GM15510 (cell line): Measurements from ENCODE around the gene WDR45B.

Experiments
- POLR2A ChIP-seq: IDR thresholded peaks from 3 replicates; pipeline ENCODE4 v1.6.1; 2011; ENCODE audit warnings: borderline replicate concordance; ENCODE audit not compliant: insufficient read length; ENCODE audit errors: extremely low read depth

The WDR45B gene

DNA sequence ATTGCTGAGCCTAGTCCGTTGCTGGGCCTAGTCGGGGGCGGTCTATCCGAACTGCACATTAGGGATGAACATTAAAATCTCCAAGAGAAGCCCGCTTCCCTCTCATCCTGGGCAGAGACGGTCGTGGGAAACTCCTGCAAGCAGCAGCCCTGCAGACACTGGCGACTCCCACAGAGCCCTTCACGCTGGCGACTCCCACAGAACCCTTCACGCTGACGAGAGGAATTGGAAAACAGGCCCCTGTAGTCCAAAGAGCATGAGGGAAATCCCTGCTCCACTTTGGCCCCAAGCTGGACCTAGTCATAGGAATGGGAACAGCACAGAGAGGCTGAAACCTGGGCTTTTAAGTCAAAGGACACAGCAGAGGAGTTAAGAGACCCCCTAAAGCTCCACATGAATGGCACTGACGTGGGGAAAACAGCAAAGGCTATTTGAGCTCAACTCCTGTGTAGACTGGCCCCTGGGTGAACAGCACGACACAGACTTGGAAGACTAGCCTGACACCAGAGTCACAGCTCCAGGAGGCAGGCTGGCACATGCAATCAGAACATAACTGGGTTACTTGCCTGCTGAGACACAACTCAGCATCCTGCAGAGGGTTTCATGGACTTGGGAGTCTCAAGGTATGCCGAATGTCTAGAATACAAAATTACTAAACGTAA, 42.2 kb downstream of the WDR45B start:
- no peak for TF ChIP-seq POLR2A

DNA sequence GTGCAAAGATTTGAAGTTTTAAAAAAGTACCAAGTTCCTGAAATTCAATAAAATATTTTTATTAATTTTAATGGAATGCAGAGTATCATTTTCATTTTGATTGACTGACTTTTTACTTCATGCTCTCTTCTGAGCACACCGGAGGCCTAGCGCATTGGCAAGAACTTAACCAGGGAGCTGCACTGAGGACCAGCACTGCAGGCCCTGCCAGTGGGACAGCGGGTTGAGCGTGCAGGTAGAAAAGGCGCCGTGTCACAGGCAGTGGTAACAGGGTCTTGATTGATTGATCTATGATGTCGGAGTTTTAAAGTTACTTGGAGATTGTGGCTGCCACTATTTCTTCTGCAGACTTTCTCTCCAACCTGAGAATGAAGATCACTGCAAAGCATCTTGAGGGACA, 43.7 kb downstream of the WDR45B start:
- TF ChIP-seq POLR2A = no peak

DNA sequence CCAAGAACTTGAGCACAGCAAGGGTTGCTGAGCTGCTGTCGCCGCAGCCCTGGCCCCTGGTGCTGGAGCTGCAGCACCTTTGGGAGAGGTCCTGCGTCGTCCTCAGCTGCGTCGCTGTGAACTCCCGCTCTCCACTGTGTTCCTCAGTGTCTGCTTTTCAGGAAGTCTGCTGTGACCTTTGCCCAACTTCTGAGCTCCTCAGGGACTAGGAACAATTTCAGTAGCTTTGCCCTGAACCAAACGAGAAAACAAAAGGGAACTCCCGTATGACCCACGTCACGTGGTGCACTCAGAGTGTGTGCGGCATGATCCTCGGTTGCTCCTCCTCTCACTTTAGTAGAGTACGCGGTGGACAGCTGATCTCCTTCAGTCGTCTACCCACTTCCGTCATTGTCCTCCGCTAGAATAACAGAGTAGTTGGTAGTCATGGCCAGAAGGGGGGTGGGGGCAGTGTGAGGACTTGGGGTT, 44.2 kb downstream of the WDR45B start:
- no peak for TF ChIP-seq POLR2A

DNA sequence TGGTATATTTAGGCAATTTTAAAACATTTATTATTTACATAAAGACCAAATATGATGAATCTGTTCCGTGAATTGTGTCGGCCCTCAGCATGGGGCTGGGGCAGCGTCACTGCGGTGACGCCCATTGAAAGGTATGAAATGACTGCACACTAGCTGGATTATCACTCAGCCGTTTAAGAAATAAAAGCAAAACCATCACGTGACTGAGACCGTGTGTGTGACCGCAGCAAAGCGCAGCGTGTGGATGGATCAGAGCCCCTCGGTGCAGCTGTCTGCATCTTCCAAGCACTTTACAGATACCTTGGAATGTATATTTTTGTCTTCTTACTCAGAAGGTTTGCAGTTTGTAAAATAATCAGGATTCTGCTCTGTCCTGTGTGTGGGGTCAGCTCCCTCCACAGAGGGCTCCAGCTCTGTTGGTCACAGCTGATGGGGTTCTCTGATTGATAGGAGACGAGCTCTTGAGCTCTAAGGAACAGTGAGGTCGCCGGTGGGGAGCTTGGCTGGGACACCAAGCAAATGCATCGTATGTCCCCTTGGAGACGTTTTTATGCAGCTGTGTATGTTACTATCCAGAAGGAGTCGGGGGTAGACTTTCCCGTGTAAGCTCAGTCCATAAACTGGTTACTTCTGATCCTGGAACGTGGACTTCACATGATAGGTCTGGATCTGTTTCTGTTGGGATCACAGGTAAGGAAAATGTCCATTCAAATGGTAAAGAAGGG, 45.1 kb downstream of the WDR45B start:
- no peak for TF ChIP-seq POLR2A

DNA sequence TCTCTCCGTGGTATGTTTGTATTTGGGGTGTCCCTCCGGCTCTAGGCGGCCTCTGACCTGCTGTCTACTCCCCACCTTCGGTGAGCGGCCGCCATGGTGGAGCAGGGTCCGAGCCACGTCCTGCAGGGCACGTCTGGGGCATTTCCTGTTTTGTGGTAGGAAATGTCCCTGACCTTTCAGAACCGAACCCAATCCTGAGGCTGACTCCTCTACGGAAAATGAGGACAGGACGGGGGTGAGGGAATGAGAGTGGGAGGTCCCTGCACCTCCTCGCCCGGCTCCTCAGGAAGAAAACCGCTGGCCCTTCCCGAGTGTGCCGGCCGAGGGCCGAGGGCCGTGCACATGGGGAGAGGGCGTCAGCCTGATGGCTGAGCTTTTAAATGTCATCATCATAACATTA, 45.8 kb downstream of the WDR45B start:
- no peak for TF ChIP-seq POLR2A

DNA sequence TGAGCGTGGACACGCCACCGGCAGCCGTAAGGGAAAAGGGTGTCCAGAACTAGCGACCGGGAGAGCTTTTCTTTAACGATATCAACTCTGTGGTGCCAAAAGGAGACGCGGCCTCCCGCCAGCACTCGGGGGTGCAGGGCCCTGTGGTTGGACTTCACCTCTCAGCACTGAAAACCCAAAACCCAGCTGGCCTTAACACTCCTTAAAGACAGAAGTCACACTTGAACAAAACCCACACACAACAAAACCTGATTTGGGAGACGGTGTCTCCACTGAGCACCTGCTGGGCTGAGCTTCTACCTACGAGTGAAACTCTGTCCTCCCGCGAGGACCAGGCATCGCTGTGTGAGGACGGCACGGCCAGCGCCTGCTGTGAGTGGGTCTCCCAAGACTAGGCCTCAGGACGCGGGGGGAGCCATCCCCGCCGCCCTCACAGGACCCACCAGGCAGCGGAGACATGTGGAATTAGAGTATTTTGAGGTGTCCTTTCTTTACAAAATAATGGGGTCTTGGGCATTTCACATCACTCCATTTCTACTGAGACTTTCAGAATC, 46.7 kb downstream of the WDR45B start:
- TF ChIP-seq POLR2A = no peak

DNA sequence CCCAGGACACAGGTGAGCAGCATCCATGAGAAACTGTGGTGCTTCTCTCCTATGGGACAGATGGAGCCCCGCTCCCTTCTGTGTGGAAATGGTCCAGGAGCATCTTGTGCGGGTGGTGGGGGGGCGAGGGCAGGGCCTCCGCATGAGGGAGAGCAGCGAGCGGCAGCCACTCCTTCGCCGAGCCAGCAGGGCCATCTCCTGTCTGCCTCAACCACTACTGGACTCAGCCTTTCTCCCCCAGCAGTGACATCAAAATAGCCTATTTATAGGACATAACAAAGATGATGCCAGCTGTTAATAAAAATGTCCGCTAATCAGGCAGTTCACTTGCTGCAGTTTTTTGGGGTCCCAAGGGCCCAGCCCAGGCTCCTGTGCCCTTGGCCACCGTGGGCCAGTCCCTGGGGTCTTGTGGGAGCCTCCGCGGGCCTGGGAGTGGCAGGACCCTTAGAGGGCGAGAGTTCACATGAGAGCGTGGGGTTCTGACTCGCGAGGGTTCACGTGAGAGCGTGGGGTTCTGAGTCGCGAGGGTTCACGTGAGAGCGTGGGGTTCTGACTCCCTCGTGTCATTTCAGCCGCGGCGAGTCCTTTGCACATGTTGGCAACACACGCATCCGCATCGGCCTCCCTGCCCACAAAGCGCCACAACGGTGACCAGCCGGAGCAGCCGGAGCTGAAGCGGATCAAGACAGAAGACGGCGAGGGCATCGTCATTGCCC, 47.4 kb downstream of the WDR45B start:
- no peak for TF ChIP-seq POLR2A

DNA sequence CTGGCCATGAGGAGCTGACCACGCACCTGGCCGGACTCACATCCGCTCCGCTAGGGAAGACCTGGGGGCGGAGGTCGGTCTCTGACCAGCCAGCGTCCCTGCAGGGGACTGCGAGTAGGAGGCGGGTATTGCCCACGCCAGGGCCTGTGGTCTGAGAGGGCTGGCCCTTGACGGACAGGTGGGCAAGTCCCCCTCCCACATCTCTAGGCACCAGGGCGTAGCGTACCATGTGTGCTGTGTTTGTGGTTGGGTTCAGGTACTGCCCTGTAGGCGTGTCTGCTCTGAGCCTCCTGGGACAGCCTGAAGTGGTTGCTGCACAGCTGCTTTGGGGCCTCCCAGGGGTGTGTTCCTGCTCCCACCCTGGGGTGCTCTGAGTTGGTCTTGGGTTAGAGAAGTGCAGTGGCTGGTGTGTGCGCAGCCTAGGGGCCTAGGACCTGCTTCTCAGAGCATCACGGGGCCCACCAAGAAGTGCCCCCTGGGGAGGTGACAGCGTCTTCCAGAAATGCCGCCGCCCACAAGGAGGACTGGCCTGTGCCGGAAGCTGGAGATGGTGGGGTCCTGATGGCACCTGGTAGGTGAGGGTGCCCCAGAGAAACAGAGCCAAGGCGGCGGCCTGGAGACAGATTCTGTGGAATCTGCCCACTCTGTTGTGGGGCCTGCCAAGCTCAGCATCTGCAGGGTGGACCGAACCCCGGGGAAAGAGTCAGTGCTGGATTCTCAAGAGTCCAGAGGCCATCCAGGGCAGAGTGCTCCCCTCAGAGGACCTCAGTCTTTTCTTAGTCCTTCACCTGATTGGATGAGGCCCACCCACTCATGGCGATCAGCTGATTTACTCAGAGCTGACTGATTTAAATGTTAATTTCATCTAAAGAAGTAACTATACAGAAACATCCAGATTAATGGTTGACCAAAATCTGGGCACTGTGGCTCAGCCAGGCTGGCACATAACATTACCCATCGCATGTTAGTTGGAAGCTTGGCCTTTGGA, 48.3 kb downstream of the WDR45B start:
- no peak for TF ChIP-seq POLR2A

DNA sequence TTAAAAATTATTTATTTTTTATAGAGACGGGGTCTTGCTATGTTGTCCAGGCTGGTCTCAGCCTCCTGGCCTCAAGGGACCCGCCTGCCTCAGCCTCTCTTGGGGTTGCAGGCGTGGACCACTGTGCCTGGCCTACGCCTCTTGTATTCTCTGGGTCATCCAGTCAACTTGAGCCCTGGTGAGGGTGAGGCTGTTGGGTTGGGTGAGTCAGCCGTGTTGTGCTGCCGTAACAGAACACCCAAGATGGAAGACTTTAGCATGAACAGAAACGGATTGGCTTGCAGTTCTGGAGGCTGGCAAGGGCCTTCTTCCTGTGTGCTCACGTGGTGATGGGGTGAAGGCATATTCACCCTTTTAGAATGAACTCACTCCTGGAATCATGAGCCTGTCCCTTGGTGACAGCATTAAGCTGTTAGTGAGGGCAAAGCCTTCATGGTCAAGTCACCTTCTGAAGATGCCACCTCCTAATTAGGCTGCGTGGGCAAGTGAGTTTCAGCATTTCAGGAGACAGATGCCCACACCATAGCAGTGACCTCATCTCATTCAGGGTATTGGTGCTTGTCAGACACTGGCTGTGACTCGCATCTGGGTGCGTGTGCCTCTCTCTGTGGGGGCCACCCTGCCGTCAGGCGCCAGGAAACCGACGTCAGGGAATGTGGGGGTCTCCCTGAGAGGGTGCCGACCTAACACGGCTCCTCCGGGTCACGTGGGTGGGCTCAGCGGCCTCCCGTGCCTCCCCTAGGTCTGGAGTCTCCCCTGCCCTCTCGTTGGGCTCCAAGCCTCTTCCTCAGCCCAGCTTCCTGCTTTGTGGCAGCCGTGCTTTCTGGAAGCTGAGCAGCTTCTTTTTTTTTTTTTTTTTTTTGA, 49.8 kb downstream of the WDR45B start:
- no peak for TF ChIP-seq POLR2A

DNA sequence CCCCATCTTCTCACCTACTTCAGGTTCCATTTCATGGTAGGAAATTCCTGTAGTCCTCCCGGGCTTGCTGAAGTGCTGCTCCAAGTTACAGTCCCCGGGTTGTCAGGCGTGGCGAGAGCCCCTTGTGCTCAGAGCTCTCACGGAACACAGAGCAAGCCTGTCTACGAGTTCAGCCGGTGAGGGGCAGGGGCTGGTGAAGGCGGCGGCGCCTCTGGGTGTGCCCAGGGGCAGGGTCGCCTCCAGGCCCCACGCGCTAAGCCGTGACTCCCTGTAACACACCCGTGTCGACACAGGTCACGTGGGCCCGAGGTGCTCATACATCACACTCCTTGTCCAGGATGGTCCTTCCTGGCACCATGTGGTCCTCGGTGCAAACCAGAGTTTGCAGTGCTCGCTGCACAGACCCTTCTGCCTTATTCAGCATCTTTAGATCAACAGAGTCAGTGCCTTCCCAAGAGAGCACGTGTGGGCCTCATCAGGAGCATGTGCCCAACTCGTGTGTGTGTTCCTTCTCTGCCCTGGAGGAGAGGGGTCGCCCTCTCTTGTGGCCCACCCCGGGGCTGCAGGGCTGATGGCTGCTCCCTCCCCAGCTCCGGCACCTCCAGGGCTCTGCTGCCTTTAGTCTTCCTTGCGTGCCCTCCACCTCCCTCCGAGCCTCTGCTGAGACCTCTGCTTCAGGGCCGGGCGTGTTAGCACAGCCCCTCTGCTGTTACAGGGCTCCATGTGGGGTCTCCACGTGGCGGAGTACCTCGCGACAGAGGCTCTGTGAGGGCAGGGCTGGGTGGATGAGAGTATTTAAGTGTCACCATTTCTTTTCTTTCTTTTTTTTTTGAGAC, 51.2 kb downstream of the WDR45B start:
- TF ChIP-seq POLR2A = no peak

DNA sequence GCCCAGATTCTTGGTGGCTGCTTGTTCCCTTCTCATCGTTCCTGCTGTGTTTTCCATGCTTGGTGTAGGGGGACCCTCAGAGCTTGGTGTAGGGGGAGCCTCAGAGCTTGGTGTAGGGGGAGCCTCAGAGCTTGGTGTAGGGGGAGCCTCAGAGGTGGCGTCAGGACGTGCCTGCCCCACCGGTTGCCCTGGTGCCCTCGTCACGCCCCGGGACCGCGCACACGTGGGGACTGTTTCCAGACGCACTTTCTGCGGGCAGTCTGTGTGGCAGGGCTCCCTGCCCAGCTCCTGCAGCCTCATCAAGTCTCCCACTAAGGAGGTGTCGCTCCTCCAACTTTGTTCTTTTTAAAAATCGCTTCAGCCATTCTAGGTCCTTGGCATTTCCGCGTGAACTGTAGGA, 51.9 kb downstream of the WDR45B start:
- TF ChIP-seq POLR2A = no peak

DNA sequence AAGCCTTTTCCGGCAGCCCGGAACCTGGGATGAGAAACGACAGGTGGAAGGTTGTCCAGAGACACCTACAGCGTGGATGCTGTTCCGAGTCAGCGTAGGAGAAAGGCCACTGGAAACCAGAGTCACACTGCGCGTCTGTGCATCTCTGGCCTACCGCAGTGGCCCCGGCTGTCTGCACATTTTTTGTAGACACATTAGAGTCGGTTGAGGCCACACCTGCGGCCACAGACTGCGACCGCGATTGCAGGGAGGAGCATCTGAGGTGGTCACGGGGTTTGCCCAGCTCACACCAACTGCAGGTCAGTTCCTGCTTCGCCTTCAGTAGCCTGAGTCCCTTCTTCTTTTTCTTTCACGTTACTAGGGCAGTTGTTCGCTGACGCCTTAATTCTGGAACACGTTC, 52.4 kb downstream of the WDR45B start:
- TF ChIP-seq POLR2A = no peak
